Activated T-helper 9 cell treated with anti-CD3 and anti-CD28 coated beads, Interleukin-2, amount 50 U/mL, for 16 hours (primary cell): Measurements from ENCODE around the gene FGD4.

Source experiments
- DNase-seq: peaks from one replicate; pipeline ENCODE4 v3.0.0-alpha.2; 2020; ENCODE audit warnings: low read depth

The FGD4 gene

DNA sequence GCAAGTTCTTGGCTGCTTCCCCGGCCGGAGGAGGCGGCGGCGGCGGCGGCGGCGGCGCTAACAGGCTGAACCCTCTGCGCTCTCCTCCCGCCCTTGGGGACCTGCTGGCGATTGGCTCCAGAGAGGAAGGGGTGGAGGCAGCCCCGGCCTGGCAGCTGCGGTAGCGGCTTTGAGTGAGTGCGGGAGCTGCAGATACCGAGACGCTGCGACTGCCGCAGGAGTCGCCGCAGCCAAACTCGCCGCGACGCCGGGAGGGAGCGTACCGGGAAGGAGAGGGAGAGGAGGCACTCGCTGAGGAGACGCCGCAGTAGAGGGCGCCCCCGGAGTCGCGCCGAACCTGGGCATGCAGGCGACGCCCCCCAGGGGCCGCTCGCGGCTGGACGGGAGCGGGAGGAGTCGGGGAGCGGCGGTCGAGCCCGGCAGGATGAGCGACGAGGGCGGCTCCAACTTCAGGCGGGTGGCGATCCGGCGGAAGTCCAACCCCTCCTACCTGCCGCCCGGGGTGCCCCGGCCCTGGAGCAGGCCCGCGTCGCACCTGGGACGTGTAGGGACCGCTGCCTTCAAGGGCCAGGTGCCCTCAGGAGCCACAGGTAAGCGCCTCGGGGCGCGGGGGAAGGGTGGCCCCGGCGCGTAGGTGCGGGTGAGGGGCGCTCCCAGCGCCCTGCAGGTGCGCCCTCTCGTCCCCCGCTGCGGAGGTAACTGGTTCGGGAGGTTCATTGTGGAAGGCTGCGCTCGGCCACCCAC lies at the start of gene FGD4:
Gene FGD4 (plus strand): TSS at position 189 of the 744 bp plus-strand sequence.
- DNase-seq = no peak

DNA sequence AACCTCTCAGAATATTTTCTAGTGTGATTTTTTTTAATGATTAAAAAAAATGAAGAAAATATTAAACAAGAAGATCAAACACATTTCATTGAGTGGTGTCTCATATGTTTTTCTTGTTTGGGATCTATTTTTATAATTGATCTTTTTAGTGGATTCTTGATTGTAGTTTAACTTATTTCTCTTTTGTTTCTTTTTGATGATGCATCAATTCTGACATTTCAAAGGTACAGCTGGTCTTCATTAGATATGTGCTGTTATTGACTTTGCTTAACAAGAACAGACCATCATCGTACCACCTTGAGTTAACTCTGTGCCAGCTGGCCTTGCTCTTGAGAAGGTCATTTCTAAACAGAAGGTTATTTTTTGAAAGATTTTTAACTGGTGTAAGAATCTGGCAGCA lies 45.8 kb upstream of the FGD4 start:
- DNase-seq = no peak

GRCh38 chr12:32357601-32358249 lies 41.6 kb upstream of the FGD4 start:
- DNase-seq = no peak

- DNase-seq = no peak
Observed at GRCh38 chr12:32360956-32361355, 38.4 kb upstream of the FGD4 start.

DNA sequence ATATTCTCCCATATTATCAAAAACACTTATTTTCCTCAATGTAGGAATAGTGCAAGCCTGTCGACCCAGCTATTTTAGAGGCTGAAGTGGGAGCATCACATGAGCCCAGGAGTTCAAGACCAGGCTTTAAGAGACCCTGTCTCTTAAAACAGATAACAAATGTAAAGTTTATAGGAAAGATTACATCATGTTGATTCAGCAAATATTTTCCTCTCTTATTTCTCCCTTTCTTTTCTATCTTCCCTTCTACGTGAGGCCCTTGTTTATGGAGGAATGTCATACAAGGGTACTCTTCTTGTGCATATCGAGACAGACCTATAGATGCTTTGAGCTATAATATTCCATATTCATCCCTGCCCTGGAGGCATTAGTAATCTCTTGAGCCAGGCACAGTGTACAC lies 36.5 kb upstream of the FGD4 start:
- no peak for DNase-seq

DNA sequence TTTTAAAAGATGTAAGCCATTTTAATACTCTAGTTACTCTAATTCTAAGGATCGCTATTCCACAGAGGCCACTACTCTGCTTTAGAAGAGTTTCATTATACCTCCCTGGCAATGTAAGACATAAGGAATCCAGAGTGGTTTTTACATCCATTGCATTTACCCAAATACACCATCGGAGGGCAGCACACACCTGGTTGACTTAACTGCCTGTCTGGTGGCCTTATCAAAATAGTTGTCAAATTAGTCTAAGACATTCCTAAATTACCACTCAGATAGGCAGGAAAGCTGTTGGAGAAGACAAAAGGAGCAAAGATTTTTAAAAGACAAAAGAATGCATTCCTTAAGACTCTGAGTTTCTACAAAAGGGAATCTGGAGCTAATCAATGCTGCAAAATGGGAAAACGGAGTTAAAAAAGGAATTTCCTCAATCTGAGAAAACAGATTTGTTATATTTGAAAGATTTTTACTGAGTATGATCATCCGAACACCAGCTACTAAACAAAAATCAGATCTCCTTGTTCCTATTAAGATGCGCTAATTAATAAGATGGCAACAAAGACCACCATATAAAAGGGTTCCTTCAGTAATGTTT lies 33.8 kb upstream of the FGD4 start:
- no peak for DNase-seq

- DNase-seq = no peak
Observed at GRCh38 chr12:32366714-32367113, 32.6 kb upstream of the FGD4 start.

DNA sequence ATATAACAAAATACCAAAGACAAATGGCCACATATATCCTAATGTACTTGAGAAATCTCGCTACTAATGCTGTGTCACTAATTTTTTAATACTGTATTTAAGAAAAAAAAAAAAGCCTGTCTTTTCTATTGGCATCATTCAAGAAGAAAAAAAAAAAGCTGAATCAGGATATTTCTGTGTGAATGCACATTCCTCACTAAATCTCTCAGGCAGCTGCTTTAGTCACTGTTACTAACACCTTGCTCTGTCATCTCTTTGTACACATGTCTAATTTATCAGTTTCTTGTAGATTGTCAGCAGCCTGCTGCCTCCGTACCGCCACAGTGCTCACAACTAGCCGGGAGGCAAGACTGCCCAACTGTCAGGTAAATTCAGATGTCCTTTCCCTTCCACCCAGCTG lies 32.0 kb upstream of the FGD4 start:
- no peak for DNase-seq

DNA sequence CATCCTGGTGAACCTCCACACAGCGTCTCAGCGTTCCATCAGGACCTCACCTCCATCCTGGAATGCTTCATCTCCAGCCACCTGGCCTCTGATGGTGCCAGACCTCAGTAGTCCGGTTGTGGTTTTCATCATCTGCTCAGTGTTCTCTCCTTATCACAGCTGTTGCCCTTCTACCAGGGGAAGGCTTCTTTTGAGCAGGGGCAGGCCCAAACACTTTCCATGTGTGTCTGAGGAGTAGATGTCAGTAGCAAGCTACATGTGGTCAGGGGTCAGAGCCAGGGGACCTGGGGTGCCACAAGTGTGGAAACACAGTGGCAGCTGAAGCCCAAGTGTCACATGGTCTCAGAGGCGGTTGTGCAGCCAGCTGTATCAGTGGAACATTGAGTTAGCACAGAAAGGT lies 30.2 kb upstream of the FGD4 start:
- DNase-seq = no peak

GRCh38 chr12:32377344-32378055 lies 21.9 kb upstream of the FGD4 start:
- DNase-seq = no peak

GRCh38 chr12:32379213-32379612 lies 20.1 kb upstream of the FGD4 start:
- no peak for DNase-seq

- DNase-seq = no peak
Observed at GRCh38 chr12:32379667-32380066, 19.7 kb upstream of the FGD4 start.

DNA sequence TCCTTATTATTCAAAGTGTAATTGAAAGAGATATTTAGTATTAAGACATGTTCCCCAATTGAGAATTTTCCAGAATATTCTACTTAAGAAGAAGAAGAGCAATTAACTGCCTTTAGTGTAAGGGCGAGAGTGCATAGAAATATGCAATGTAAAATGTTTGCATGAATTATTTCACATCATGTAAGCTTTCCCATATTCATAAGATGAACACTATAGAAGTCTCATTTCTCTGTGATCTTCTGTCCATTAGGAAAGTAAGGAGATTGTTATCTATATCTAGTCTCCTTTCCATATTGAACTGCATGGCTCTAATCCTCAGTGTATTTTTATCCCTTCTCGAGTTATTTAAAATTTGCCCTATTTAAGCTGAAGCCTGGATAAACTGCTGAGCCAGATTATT lies 17.1 kb upstream of the FGD4 start:
- DNase-seq = no peak

- DNase-seq = no peak
Observed at GRCh38 chr12:32390572-32391219, 8.7 kb upstream of the FGD4 start.

DNA sequence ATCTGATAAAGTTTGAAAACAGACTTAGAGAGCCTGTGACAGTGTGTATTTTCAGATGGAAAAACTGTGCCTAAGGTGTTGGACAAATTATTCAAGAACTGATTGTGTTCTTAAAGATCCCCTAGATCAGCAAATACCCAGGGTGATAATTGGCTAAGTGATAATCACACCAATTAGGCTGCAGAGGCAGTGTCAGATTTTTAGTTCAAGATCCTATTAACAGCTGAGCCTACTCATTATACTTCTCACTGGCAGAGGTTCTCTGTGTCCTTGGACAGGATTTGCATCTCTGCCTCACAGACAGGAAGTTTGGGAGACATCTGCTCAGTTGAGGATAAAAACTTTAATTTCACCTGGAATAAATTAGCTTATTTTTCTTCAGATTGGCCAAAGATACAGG lies 4.3 kb upstream of the FGD4 start:
- DNase-seq = no peak

DNA sequence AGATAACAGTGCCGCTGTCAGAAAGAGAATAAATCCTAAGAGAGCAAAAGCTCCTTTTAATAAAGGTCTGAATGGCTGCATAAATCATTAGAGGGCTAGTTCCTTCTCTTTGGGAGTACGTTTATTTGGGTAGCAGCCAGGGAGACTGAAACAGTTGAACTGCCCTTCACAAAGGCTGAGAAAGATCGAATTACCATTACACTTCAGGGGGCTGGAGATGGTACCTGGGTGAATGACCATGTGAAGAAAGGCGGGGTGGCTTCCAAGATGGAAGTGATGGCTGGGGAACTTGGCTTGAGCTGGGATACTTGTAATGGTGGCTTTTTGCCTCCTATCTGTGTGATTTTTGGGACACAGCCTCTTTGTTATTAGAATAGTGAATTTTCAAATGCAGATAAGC lies 1.7 kb upstream of the FGD4 start:
- no peak for DNase-seq

- DNase-seq = no peak
Observed at GRCh38 chr12:32398181-32398580, 1.2 kb upstream of the FGD4 start.

GRCh38 chr12:32398816-32399369 lies 465 bp upstream of the FGD4 start:
- no peak for DNase-seq

- no peak for DNase-seq
Observed at GRCh38 chr12:32400114-32400672, 835 bp downstream of the FGD4 start.

GRCh38 chr12:32400866-32401265 lies 1.5 kb downstream of the FGD4 start:
- no peak for DNase-seq

GRCh38 chr12:32402170-32402569 lies 2.8 kb downstream of the FGD4 start:
- DNase-seq = no peak

DNA sequence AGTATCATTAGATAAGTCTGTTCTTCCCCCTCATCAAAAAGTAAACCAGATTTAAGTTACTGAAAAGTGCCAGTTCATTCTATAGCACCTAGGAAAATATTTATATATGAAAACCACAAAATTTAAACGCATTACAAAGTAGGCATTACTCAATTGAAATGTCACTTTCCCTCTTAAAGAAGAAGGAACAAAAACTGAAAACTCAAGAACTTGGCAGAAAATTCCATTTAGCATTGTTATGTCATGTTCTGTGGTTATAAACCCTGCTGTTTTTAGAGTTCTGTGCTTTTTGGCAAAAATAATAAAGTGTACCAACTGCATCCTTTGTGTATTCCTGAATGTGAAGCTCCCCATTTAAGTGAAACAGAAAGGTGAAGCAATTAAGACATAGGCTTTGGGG lies 3.6 kb downstream of the FGD4 start:
- DNase-seq = no peak
